SK-N-SH (cell line): ENCODE results near the gene CDCA8. TPM values are rescaled to one million over a fixed set of nuclear protein-coding genes. Genes with fewer than 3 reads are reported as not detected.

Source experiments
- CTCF ChIA-PET: fragments of 300-600, 350-600 bp; formaldehyde crosslinking; extraction: SDS; loops from one replicate; lab custom pipeline; 2021; lab: Yijun Ruan, JAX
- POLR2A ChIA-PET: fragments of 350-600 bp; sonication (Branson Sonifier 250); formaldehyde crosslinking; extraction: SDS; loops from one replicate; lab custom pipeline; 2020; ENCODE audit warnings: antibody characterized with exemption, inconsistent platforms; lab: Yijun Ruan, JAX
- DNase-seq: peaks from one replicate; pipeline ENCODE4 v3.0.0; 2012
- H2AFZ ChIP-seq: fragments of 200-600 bp; sonication (generic); 2 replicates; pipeline ENCODE4 v1.8.1; 2016; ENCODE audit warnings: antibody characterized with exemption, mild to moderate bottlenecking, low read depth
- H3F3A ChIP-seq: fragments of 200-600 bp; sonication (generic); replicated peaks from 2 replicates; pipeline ENCODE3; 2016; ENCODE audit warnings: antibody characterized with exemption, mild to moderate bottlenecking; ENCODE audit not compliant: insufficient read depth
- H3K27ac ChIP-seq, 2 experiments: fragments of 200-500 bp in 1 of 2; fragments of 200-600 bp in 1 of 2; sonication (Bioruptor generic) in 1 of 2; sonication (generic), shearing (Covaris generic) in 1 of 2; 2 replicates each; pipeline versions ENCODE4 v1.5.1 to v1.6.1; 2014 to 2016; ENCODE audit warnings: low read depth in 2 of 2, inconsistent platforms in 1 of 2, low read length in 1 of 2, mild to moderate bottlenecking in 1 of 2, mixed read lengths in 1 of 2
- H3K27me3 ChIP-seq: fragments of 200-600 bp; sonication (generic), shearing (Covaris generic); 2 replicates; pipeline ENCODE4 v1.6.1; 2016; ENCODE audit warnings: mixed run types; ENCODE audit not compliant: insufficient read depth
- H3K36me3 ChIP-seq, 2 experiments: fragments of 200-500 bp in 1 of 2; fragments of 200-600 bp in 1 of 2; sonication (Bioruptor generic) in 1 of 2; sonication (generic) in 1 of 2; replicated peaks in 1 of 2; 2 replicates each; pipeline versions ENCODE3 to v1.5.1; 2014 to 2016; ENCODE audit warnings: low read length in 1 of 2, mild to moderate bottlenecking in 1 of 2; ENCODE audit not compliant: insufficient read depth in 2 of 2, control insufficient read depth in 1 of 2
- H3K4me1 ChIP-seq, 2 experiments: fragments of 200-500 bp in 1 of 2; fragments of 200-600 bp in 1 of 2; sonication (Bioruptor generic) in 1 of 2; sonication (generic), shearing (Covaris generic) in 1 of 2; 2 replicates each; pipeline versions ENCODE4 v1.5.1 to v1.6.1; 2014 to 2016; ENCODE audit warnings: low read depth in 1 of 2, low read length in 1 of 2, mixed run types in 1 of 2; ENCODE audit not compliant: insufficient read depth in 2 of 2, control insufficient read depth in 1 of 2
- H3K4me2 ChIP-seq: fragments of 200-600 bp; sonication (generic), shearing (Covaris generic); 2 replicates; pipeline ENCODE4 v1.6.1; 2017; ENCODE audit warnings: mixed run types
- H3K4me3 ChIP-seq, 2 experiments: fragments of 200-500 bp in 1 of 2; fragments of 200-600 bp in 1 of 2; sonication (Bioruptor generic) in 1 of 2; sonication (generic), shearing (Covaris generic) in 1 of 2; 2 replicates each; pipeline versions ENCODE4 v1.5.1 to v1.8.1; 2014 to 2016; ENCODE audit warnings: low read depth in 2 of 2, inconsistent platforms in 1 of 2, low read length in 1 of 2, mild to moderate bottlenecking in 1 of 2, mixed read lengths in 1 of 2, moderate library complexity in 1 of 2
- H3K79me2 ChIP-seq: fragments of 200-600 bp; sonication (generic); 2 replicates; pipeline ENCODE4 v1.8.1; 2017; ENCODE audit warnings: mild to moderate bottlenecking; ENCODE audit not compliant: insufficient read depth
- H3K9ac ChIP-seq: fragments of 200-600 bp; sonication (generic); 2 replicates; pipeline ENCODE4 v1.6.1; 2017; ENCODE audit warnings: mixed run types
- H3K9me2 ChIP-seq: fragments of 200-600 bp; sonication (generic); 2 replicates; pipeline ENCODE4 v1.6.1; 2017; ENCODE audit warnings: mixed run types
- H3K9me3 ChIP-seq: fragments of 200-600 bp; sonication (generic); 2 replicates; pipeline ENCODE4 v1.6.1; 2017; ENCODE audit warnings: mixed run types, mild to moderate bottlenecking, moderate library complexity
- H4K20me1 ChIP-seq: fragments of 200-600 bp; sonication (generic); 2 replicates; pipeline ENCODE4 v1.6.1; 2017; ENCODE audit warnings: mild to moderate bottlenecking, mixed run types; ENCODE audit not compliant: insufficient read depth
- CHD2 ChIP-seq: fragments of 150-350 bp; IDR thresholded peaks from 2 replicates; pipeline ENCODE4 v1.6.1; 2018; ENCODE audit warnings: low read length; ENCODE audit not compliant: partially characterized antibody
- CTCF ChIP-seq: fragments of 200-600 bp; sonication (generic); IDR thresholded peaks from 2 replicates; pipeline ENCODE4 v1.6.1; 2017; ENCODE audit warnings: antibody characterized with exemption, mild to moderate bottlenecking, moderate library complexity
- ELF1 ChIP-seq: IDR thresholded peaks from 2 replicates; pipeline ENCODE4 v1.4.0; 2012
- EP300 ChIP-seq, 2 experiments: IDR thresholded peaks; 2 replicates each; pipeline versions ENCODE4 v1.4.0 to v1.6.1; 2012; ENCODE audit warnings: borderline replicate concordance in 1 of 2, low read depth in 1 of 2, low read length in 1 of 2
- FOXM1 ChIP-seq: IDR thresholded peaks from 2 replicates; pipeline ENCODE4 v1.4.0; 2012; ENCODE audit warnings: low read depth, mild to moderate bottlenecking
- MAX ChIP-seq: IDR thresholded peaks from 2 replicates; pipeline ENCODE4 v1.4.0; 2012; ENCODE audit warnings: low read depth
- MXI1 ChIP-seq: IDR thresholded peaks from 2 replicates; pipeline ENCODE4 v1.6.1; 2012; ENCODE audit warnings: mild to moderate bottlenecking, low read depth, low read length, improper control_type of control experiment
- NFIC ChIP-seq: IDR thresholded peaks from 2 replicates; pipeline ENCODE4 v1.4.0; 2012; ENCODE audit warnings: borderline replicate concordance
- POLR2AphosphoS5 ChIP-seq: IDR thresholded peaks from 2 replicates; pipeline ENCODE4 v1.6.1; 2012; ENCODE audit warnings: low read depth, low read length
- RAD21 ChIP-seq: IDR thresholded peaks from 2 replicates; pipeline ENCODE4 v1.6.1; 2012; ENCODE audit warnings: mild to moderate bottlenecking, low read length
- RCOR1 ChIP-seq: fragments of 150-350 bp; IDR thresholded peaks from 2 replicates; pipeline ENCODE4 v1.6.1; 2017; ENCODE audit warnings: antibody characterized with exemption, low read length
- SIN3A ChIP-seq: IDR thresholded peaks from 2 replicates; pipeline ENCODE4 v1.6.1; 2012; ENCODE audit warnings: low read depth, mild to moderate bottlenecking, low read length, moderate library complexity, borderline replicate concordance
- TAF1 ChIP-seq: IDR thresholded peaks from 2 replicates; pipeline ENCODE4 v1.6.1; 2012; ENCODE audit warnings: low read depth, mild to moderate bottlenecking, low read length, moderate library complexity, borderline replicate concordance
- TEAD4 ChIP-seq: IDR thresholded peaks from 2 replicates; pipeline ENCODE4 v1.4.0; 2012; ENCODE audit warnings: mild to moderate bottlenecking, borderline replicate concordance; ENCODE audit not compliant: insufficient read depth
- USF1 ChIP-seq: IDR thresholded peaks from 2 replicates; pipeline ENCODE4 v1.4.0; 2012; ENCODE audit warnings: low read depth, borderline replicate concordance
- YY1 ChIP-seq: IDR thresholded peaks from 2 replicates; pipeline ENCODE4 v1.4.0; 2012; ENCODE audit warnings: low read depth, mild to moderate bottlenecking
- ZBTB33 ChIP-seq: IDR thresholded peaks from 2 replicates; pipeline ENCODE4 v1.4.0; 2012; ENCODE audit warnings: low read depth, borderline replicate concordance
- WGBS: methylation state at CpG from one replicate; pipeline ENCODE4 v1.1.6; 2017; ENCODE audit warnings: low lambda C conversion rate; 5-methylcytosine and 5-hydroxymethylcytosine counted together
- polyA plus RNA-seq, 3 experiments: library from polyadenylated mRNA; depleted of rRNA; stranded (reverse); fragments of >200 nt; gene quantifications; 2 replicates each; pipeline ENCODE4 v1.2.3, GENCODE V29; 2012

The CDCA8 gene
- polyA plus RNA-seq, 1 of the 3 experiments (the other 2 are of a cell fraction): 22.9 TPM

GRCh38 chr1:37655274-37655673, 37.0 kb upstream of the CDCA8 start:
- no peak overlapping the region for H3K4me3 ChIP-seq
- no peak overlapping the region for H3K4me2 ChIP-seq
- H3K9me2 ChIP-seq: no peaks in the 10 kb centered on the region
- no peaks in the 10 kb centered on the region for H4K20me1 ChIP-seq
- H3K9me3 ChIP-seq: no peaks in the 10 kb centered on the region
- H3K9ac ChIP-seq: no peak overlapping the region
- no peaks in the 10 kb centered on the region for H3K36me3 ChIP-seq
- TF ChIP-seq POLR2AphosphoS5 (no peak), MXI1 (no peak), MAX (no peak), CHD2 (no peak), CTCF (no peak)
- TF ChIP-seq, all 33 proteins: peak for 0
- H3K27me3 ChIP-seq: no peaks in the 10 kb centered on the region
- ChIA-PET POLR2A (no interaction called here), CTCF (interaction anchor here (0.9 kb wide), 1 partner anchor 27 kb away, joined by 3 read pairs; no protein-coding TSS in a partner anchor)
- no peak overlapping the region for H3K27ac ChIP-seq
- H3K4me1 ChIP-seq: no peaks in the 10 kb centered on the region
- DNase-seq: no peak
- no peak overlapping the region for H2AFZ ChIP-seq
- H3K79me2 ChIP-seq: no peaks in the 10 kb centered on the region
- no peaks in the 10 kb centered on the region for H3F3A ChIP-seq

GRCh38 chr1:37656026-37656425, 36.3 kb upstream of the CDCA8 start:
- Histone ChIP-seq H3K9me3 (no peaks in the 10 kb centered on the region), H3K4me1 (peaks cover 0 to 5% of the 10 kb centered on the region in 2 experiments; a peak in 1 of 4 replicates), H3K36me3 (no peaks in the 10 kb centered on the region), H3F3A (no peaks in the 10 kb centered on the region), H3K27ac (no peak overlapping the region), H3K9ac (no peak overlapping the region), H4K20me1 (no peaks in the 10 kb centered on the region), H3K9me2 (no peaks in the 10 kb centered on the region), H3K79me2 (no peaks in the 10 kb centered on the region), H3K4me2 (no peak overlapping the region), H3K27me3 (no peaks in the 10 kb centered on the region), H2AFZ (no peak overlapping the region), H3K4me3 (no peak overlapping the region)
- POLR2A ChIA-PET: no interaction called here
- DNase-seq: no peak
- WGBS: 33% methylated on average over 2 of the region's 7 CpGs
- CTCF ChIA-PET: interaction anchor here (0.9 kb wide), 1 partner anchor 26 kb away, joined by 3 read pairs; no protein-coding TSS in a partner anchor
- TF ChIP-seq TAF1: no peak
- no peak for TF ChIP-seq FOXM1
- no peak for TF ChIP-seq NFIC
- no peak for TF ChIP-seq RAD21
- TF ChIP-seq SIN3A: no peak
- TF ChIP-seq USF1: no peak
- TF ChIP-seq CHD2: no peak
- TF ChIP-seq CTCF: no peak
- no peak for TF ChIP-seq YY1
- no peak for TF ChIP-seq TEAD4
- TF ChIP-seq MAX: no peak
- no peak for TF ChIP-seq EP300 (IDR thresholded peaks at IDR 0.05; ENCODE audit: borderline replicate concordance in 1 of 2, low read depth in 1 of 2, low read length in 1 of 2)
- TF ChIP-seq MXI1: no peak
- no peak for TF ChIP-seq POLR2AphosphoS5
- TF ChIP-seq ELF1: no peak
- TF ChIP-seq ZBTB33: no peak
- no peak for TF ChIP-seq RCOR1
